Dermis blood vessel endothelial cell (primary cell): ENCODE measurements around the gene SPOUT1. TPM values are rescaled to one million over a fixed set of nuclear protein-coding genes. Genes with fewer than 3 reads are reported as not detected.

Source experiments
- DNase-seq: peaks from one replicate; pipeline ENCODE4 v3.0.0; 2010
- total RNA-seq: library from RNA; depleted of rRNA; stranded (reverse); fragments of >200 nt; gene quantifications from 2 replicates; pipeline ENCODE4 v1.2.3, GENCODE V29; 2014

The SPOUT1 gene
- total RNA-seq, 1 donor from 2014 or later: 31.1 TPM

- peak; percentile 58 for DNase-seq
Measured at GRCh38 chr9:128771094-128771721, 58.4 kb downstream of the SPOUT1 start.

DNA sequence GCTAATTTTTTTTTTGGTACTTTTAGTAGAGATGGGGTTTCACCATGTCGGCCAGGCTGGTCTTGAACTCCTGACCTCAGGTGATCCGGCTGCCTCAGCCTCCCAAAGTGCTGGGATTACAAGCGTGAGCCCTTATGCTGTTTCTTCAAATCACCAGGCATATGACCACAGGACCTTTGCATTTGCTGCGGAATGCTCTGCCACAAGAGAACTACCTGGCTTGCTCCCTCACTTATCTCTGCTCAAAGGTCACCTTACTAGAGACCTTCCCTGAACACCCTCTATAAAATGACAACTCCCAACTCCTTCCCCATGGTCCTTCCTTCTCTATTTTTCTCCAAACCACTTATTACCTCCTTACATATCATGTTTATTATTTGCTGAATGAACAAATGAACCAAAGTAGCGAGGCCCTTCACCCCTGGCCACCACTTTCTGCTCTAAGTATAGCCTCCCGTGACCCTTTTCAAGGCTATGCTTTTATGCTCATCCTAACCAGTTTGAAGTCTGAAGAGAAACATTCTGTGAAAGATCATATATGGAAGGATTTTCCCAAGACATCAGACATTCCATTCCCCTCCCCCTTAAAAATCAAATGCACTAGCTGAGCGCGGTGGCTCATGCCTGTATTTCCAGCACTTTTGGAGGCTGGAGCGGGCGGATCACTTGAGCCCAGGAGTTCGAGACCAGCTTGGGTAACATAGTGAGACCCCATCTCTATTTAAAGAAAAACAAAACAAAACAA is 59.1 kb downstream of the SPOUT1 start:
- DNase-seq: no peak

Other genes with a start within 250 kb of the SPOUT1 start
- 49.7 and 95.8 TPM in 2 replicates for gene DYNC2I2, start 172.9 kb downstream of the SPOUT1 start, total RNA-seq
- 512 and 600 TPM in 2 replicates for gene SET, start 140.6 kb downstream of the SPOUT1 start, total RNA-seq
- 12.9 and 26.9 TPM in 2 replicates for gene PKN3, start 127.3 kb downstream of the SPOUT1 start, total RNA-seq
- gene ZDHHC12, start 105.7 kb downstream of the SPOUT1 start, total RNA-seq: 41.0 and 104 TPM in 2 replicates
- gene ZER1, start 57.9 kb downstream of the SPOUT1 start, total RNA-seq: 14.1 and 31.0 TPM in 2 replicates
- 15.3 and 25.5 TPM in 2 replicates for gene TBC1D13, start 42.5 kb downstream of the SPOUT1 start, total RNA-seq
- gene ENDOG, start 11.3 kb downstream of the SPOUT1 start, total RNA-seq: 21.4 and 37.3 TPM in 2 replicates
- gene KYAT1, start 52.2 kb upstream of the SPOUT1 start, total RNA-seq: 5.3 and 9.7 TPM in 2 replicates
- 102 and 154 TPM in 2 replicates for gene LRRC8A, start 52.3 kb upstream of the SPOUT1 start, total RNA-seq
- gene PHYHD1, start 91.2 kb upstream of the SPOUT1 start, total RNA-seq: 0.85 TPM in 1 of 2 replicates, not detected in the other
- gene DOLK, start 117.8 kb upstream of the SPOUT1 start, total RNA-seq: 38.4 and 45.6 TPM in 2 replicates
- 45.6 and 94.3 TPM in 2 replicates for gene NUP188, start 117.9 kb upstream of the SPOUT1 start, total RNA-seq
- 60.2 and 70.1 TPM in 2 replicates for gene SH3GLB2, start 198.5 kb upstream of the SPOUT1 start, total RNA-seq
- gene MIGA2, start 206.8 kb upstream of the SPOUT1 start, total RNA-seq: 34.4 and 39.5 TPM in 2 replicates